ENCODE results near the gene TPPP3. TPM values are rescaled to one million over a fixed set of nuclear protein-coding genes. Genes with fewer than 3 reads are reported as not detected.

TPPP3 gene
- total RNA-seq, 4 donors from 2014 or later, result 2.0 to 5.9 (median 2.6) TPM

GRCh38 chr16:67430504-67430976 is 37.2 kb upstream of the TPPP3 start:
- TF ChIP-seq CTCF (IDR thresholded peaks at IDR 0.05; ENCODE audit: low read depth), result no peak

- no peak for TF ChIP-seq CTCF (IDR thresholded peaks at IDR 0.05; ENCODE audit: low read depth)
Measured at GRCh38 chr16:67429799-67430503, 36.7 kb upstream of the TPPP3 start.

DNA sequence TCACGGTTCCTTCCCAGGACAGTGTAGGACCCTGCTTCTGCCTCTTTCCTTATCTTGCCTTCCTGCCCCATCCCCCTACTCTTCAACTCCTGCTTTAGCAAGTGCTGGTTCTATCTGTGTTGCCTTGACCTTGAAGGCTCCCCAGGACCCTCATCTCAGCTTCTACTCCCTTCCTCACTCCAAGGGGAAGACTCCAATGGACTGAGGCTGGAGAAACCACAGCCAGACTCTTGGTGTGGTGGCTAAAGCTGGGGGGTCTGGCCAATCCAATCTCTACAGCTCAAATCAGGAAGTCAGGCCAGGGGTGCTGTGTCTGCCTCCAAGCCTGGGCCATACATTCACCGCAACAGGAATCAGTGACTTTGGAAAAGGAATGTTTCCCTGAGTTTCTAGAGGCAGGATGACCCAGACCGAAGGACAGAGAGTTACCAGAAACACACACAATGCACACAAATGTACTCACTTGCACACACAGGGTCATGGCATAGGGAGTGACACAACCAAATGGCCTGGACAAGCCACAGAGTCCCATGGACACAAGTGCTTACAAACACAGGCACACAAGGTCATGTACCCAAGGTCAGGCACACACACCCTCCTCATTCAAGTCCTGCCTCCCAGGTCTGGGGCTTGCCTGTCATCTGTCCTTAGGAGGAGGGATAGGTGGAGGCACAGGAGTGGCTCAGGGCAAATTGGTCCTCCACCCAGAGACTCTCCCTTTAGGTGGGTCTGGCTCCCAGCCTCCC is 35.9 kb upstream of the TPPP3 start:
- no peak for TF ChIP-seq CTCF (IDR thresholded peaks at IDR 0.05; ENCODE audit: low read depth)

GRCh38 chr16:67428146-67428731 is 34.9 kb upstream of the TPPP3 start:
- no peak for TF ChIP-seq CTCF (IDR thresholded peaks at IDR 0.05; ENCODE audit: low read depth)

DNA sequence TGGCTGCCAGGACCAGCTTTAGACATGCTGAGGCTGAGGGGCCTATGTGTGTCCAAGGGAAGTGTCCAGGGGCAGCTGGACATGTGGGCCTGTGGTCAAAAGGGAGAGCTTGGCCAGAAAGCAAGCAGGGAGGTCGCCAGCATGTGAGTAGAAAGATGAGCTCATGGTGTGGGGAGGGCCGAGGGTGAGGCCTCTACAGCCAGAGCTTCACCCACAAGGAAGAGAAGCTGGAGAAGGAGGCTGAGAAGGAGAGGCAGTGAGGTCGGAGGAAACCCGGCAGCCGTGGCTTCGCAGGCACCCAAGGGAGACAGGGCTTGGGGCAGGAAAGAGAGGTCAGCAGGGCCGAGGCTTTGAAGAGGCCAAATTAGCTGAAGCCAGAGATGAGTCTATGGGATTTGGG is 33.7 kb upstream of the TPPP3 start:
- TF ChIP-seq CTCF (IDR thresholded peaks at IDR 0.05; ENCODE audit: low read depth), result no peak

DNA sequence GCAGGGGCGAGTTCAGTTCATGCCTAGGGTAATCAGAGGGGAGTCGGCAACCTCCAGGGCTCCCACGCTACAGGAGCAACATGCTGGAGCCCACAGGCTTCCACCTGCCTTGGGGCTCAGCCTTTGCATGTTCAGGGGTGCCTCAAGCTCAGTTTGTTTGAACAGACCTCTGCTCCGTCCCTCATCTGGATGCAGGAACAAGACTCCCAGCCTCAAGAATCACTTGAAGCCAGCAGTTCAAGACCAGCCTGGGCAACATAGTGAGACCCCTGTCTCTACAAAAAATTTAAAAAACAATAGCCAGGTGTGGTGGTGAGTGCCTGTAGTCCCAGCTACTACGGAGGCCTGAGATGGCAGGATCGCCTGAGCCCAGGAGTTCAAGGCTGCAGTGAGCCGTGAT is 32.7 kb upstream of the TPPP3 start:
- no peak for TF ChIP-seq CTCF (IDR thresholded peaks at IDR 0.05; ENCODE audit: low read depth)

DNA sequence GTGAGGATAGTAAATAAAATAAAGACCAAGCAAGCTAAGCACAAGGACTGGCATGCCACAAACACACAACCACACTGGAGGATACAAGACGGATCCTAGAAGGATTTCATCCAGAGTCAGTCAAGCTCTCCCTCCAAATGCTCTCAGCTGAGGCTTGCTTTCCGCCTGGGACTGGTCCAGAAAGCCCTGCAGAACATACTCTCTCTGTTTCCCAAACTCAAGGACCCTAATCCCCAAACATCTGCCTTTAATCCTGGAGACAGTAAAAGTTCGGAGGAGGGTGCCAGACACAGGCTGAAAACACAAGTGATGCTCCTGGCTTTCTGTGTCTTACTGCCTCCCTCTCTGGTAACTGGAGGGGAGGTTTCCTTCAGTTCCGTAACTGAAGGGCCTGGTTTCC is 32.3 kb upstream of the TPPP3 start:
- no peak for TF ChIP-seq CTCF (IDR thresholded peaks at IDR 0.05; ENCODE audit: low read depth)

Data from subcutaneous adipose tissue (tissue), 4 donors.